Upper lobe of left lung (tissue), 4 donors: Measurements from ENCODE around the gene ST3GAL5.

Experiments
- EP300 ChIP-seq, 4 donors: sonication (generic); formaldehyde crosslinking; IDR thresholded peaks; one replicate each; pipeline ENCODE4 v1.5.1; 2017; ENCODE audit warnings: antibody characterized with exemption in 4 of 4, control low read depth in 2 of 4
- POLR2AphosphoS5 ChIP-seq, 2 donors: sonication (generic); formaldehyde crosslinking; IDR thresholded peaks; one replicate each; pipeline ENCODE4 v1.5.1; 2017; ENCODE audit warnings: antibody characterized with exemption in 2 of 2
- TF ChIP-seq, protein P1 (sequence below), 6 experiments: fragments of 450-650 bp in 4 of 6; fragments of 200-600 bp in 2 of 6; sonication (generic) in 2 of 6; IDR thresholded peaks; one replicate each; pipeline ENCODE4 v1.5.1; 2016 to 2019; ENCODE audit warnings: antibody characterized with exemption in 6 of 6

DNA sequence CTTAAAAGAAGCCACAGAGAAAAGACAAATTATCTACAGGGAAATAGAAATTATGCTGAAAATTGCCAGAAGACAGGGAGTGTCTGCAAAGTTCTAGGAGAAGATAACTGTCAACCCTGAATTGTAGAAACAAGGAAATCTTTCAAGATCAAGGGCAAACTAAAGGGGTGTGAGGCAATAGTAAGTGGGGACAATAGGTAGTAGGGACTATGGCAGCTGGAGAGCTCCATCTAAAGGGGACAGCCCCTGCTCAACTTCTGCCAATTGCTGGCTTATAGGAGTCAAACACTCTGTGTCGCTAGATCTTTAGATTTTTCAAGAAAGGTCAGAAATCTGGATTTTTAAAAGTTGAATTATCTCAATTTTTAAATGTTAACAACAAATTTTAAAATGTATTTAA is 10.1 kb upstream of the ST3GAL5 start:
- TF ChIP-seq, protein P1, sequence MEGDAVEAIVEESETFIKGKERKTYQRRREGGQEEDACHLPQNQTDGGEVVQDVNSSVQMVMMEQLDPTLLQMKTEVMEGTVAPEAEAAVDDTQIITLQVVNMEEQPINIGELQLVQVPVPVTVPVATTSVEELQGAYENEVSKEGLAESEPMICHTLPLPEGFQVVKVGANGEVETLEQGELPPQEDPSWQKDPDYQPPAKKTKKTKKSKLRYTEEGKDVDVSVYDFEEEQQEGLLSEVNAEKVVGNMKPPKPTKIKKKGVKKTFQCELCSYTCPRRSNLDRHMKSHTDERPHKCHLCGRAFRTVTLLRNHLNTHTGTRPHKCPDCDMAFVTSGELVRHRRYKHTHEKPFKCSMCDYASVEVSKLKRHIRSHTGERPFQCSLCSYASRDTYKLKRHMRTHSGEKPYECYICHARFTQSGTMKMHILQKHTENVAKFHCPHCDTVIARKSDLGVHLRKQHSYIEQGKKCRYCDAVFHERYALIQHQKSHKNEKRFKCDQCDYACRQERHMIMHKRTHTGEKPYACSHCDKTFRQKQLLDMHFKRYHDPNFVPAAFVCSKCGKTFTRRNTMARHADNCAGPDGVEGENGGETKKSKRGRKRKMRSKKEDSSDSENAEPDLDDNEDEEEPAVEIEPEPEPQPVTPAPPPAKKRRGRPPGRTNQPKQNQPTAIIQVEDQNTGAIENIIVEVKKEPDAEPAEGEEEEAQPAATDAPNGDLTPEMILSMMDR (IDR thresholded peaks at IDR 0.05): no peak
- no peak for TF ChIP-seq EP300 (IDR thresholded peaks at IDR 0.05)
- no peak for TF ChIP-seq POLR2AphosphoS5 (IDR thresholded peaks at IDR 0.05)
